ENCODE results near the gene RMDN2. TPM values are rescaled to one million over a fixed set of nuclear protein-coding genes. Genes with fewer than 3 reads are reported as not detected.

The RMDN2 gene
- total RNA-seq, 1 experiment from 2014 or later, result 3.0 TPM

DNA sequence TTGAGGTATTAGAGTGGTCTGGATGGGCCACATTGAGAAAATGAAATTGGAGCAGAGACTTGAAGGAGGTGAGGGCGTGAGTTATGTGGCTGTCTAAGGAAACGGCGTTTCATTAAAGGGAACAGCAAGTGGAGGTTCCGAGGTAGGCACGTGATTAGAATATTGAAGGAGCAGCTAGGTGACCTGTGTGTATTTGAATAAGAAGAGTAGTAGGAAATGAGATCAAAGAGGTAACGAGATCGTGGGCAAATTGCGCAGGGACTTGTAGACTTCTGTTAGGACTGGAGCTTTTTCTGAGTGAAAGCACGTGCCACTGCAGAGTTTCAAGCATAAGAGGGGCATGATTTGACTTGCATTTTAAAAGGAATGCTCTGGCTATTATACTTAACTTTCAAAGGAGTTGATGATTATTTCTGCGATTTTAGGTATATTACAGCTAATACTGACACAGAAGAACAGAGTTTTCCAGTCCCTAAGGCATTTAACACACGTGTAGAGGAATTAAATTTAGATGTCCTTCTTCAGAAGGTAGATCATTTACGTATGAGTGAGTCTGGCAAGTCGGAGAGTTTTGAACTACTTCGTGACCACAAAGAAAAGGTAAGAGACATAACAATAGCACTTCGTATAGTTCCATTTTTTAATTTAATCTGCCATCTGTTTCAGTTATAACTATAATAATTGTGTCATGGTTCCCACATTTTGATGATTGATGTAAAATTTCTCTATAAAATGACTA lies 48.7 kb downstream of the RMDN2 start:
- no peak overlapping the region for H3K4me3 Mint-ChIP-seq
- POLR2A ChIA-PET, result interaction anchor here (0.7 kb wide), 1 partner anchor 13 kb away, joined by 3 read pairs; no protein-coding TSS in a partner anchor
- H3K9me3 Mint-ChIP-seq, result peaks cover 8% of the 10 kb centered on the region
- CTCF ChIA-PET, result interaction anchor here (1.1 to 1.4 kb wide), 2 partner anchors 8 to 96 kb away, joined by 3 to 4 read pairs; no protein-coding TSS in a partner anchor
- ATAC-seq (peak; percentile 24; the same call in 1 of the 2 replicates), DNase-seq (ENCODE audit: low spot score) (no peak)
- H3K27me3 Mint-ChIP-seq (ENCODE audit: low read depth), result no peaks in the 10 kb centered on the region
- peaks cover 16% of the 10 kb centered on the region for H3K36me3 Mint-ChIP-seq
- peaks cover 14% of the 10 kb centered on the region for H3K4me1 Mint-ChIP-seq
- H3K27ac Mint-ChIP-seq, result no peak overlapping the region
- TF ChIP-seq, protein P1, sequence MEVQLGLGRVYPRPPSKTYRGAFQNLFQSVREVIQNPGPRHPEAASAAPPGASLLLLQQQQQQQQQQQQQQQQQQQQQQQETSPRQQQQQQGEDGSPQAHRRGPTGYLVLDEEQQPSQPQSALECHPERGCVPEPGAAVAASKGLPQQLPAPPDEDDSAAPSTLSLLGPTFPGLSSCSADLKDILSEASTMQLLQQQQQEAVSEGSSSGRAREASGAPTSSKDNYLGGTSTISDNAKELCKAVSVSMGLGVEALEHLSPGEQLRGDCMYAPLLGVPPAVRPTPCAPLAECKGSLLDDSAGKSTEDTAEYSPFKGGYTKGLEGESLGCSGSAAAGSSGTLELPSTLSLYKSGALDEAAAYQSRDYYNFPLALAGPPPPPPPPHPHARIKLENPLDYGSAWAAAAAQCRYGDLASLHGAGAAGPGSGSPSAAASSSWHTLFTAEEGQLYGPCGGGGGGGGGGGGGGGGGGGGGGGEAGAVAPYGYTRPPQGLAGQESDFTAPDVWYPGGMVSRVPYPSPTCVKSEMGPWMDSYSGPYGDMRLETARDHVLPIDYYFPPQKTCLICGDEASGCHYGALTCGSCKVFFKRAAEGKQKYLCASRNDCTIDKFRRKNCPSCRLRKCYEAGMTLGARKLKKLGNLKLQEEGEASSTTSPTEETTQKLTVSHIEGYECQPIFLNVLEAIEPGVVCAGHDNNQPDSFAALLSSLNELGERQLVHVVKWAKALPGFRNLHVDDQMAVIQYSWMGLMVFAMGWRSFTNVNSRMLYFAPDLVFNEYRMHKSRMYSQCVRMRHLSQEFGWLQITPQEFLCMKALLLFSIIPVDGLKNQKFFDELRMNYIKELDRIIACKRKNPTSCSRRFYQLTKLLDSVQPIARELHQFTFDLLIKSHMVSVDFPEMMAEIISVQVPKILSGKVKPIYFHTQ (CRISPR knock-in tag; IDR thresholded peaks at IDR 0.05), result no peak
- no peak for TF ChIP-seq NR3C1 (CRISPR knock-in tag; conservative IDR thresholded peaks at IDR 0.05; ENCODE audit: low read depth)
- TF ChIP-seq, protein P2, sequence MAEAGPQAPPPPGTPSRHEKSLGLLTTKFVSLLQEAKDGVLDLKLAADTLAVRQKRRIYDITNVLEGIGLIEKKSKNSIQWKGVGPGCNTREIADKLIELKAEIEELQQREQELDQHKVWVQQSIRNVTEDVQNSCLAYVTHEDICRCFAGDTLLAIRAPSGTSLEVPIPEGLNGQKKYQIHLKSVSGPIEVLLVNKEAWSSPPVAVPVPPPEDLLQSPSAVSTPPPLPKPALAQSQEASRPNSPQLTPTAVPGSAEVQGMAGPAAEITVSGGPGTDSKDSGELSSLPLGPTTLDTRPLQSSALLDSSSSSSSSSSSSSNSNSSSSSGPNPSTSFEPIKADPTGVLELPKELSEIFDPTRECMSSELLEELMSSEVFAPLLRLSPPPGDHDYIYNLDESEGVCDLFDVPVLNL (CRISPR knock-in tag; IDR thresholded peaks at IDR 0.05; ENCODE audit: borderline replicate concordance, low read depth), result no peak
- TF ChIP-seq EMX1 (CRISPR knock-in tag; IDR thresholded peaks at IDR 0.05), result no peak
- TF ChIP-seq, protein P3, sequence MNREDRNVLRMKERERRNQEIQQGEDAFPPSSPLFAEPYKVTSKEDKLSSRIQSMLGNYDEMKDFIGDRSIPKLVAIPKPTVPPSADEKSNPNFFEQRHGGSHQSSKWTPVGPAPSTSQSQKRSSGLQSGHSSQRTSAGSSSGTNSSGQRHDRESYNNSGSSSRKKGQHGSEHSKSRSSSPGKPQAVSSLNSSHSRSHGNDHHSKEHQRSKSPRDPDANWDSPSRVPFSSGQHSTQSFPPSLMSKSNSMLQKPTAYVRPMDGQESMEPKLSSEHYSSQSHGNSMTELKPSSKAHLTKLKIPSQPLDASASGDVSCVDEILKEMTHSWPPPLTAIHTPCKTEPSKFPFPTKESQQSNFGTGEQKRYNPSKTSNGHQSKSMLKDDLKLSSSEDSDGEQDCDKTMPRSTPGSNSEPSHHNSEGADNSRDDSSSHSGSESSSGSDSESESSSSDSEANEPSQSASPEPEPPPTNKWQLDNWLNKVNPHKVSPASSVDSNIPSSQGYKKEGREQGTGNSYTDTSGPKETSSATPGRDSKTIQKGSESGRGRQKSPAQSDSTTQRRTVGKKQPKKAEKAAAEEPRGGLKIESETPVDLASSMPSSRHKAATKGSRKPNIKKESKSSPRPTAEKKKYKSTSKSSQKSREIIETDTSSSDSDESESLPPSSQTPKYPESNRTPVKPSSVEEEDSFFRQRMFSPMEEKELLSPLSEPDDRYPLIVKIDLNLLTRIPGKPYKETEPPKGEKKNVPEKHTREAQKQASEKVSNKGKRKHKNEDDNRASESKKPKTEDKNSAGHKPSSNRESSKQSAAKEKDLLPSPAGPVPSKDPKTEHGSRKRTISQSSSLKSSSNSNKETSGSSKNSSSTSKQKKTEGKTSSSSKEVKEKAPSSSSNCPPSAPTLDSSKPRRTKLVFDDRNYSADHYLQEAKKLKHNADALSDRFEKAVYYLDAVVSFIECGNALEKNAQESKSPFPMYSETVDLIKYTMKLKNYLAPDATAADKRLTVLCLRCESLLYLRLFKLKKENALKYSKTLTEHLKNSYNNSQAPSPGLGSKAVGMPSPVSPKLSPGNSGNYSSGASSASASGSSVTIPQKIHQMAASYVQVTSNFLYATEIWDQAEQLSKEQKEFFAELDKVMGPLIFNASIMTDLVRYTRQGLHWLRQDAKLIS (CRISPR knock-in tag; IDR thresholded peaks at IDR 0.05; ENCODE audit: borderline replicate concordance), result no peak
- TF ChIP-seq GRHL2 (CRISPR knock-in tag; IDR thresholded peaks at IDR 0.05; ENCODE audit: insufficient replicate concordance, severe bottlenecking), result no peak
- TF ChIP-seq, protein P4, sequence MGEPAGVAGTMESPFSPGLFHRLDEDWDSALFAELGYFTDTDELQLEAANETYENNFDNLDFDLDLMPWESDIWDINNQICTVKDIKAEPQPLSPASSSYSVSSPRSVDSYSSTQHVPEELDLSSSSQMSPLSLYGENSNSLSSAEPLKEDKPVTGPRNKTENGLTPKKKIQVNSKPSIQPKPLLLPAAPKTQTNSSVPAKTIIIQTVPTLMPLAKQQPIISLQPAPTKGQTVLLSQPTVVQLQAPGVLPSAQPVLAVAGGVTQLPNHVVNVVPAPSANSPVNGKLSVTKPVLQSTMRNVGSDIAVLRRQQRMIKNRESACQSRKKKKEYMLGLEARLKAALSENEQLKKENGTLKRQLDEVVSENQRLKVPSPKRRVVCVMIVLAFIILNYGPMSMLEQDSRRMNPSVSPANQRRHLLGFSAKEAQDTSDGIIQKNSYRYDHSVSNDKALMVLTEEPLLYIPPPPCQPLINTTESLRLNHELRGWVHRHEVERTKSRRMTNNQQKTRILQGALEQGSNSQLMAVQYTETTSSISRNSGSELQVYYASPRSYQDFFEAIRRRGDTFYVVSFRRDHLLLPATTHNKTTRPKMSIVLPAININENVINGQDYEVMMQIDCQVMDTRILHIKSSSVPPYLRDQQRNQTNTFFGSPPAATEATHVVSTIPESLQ (CRISPR knock-in tag; IDR thresholded peaks at IDR 0.05), result no peak
- TF ChIP-seq TEAD1 (CRISPR knock-in tag; IDR thresholded peaks at IDR 0.05), result no peak
- TF ChIP-seq, protein P5, sequence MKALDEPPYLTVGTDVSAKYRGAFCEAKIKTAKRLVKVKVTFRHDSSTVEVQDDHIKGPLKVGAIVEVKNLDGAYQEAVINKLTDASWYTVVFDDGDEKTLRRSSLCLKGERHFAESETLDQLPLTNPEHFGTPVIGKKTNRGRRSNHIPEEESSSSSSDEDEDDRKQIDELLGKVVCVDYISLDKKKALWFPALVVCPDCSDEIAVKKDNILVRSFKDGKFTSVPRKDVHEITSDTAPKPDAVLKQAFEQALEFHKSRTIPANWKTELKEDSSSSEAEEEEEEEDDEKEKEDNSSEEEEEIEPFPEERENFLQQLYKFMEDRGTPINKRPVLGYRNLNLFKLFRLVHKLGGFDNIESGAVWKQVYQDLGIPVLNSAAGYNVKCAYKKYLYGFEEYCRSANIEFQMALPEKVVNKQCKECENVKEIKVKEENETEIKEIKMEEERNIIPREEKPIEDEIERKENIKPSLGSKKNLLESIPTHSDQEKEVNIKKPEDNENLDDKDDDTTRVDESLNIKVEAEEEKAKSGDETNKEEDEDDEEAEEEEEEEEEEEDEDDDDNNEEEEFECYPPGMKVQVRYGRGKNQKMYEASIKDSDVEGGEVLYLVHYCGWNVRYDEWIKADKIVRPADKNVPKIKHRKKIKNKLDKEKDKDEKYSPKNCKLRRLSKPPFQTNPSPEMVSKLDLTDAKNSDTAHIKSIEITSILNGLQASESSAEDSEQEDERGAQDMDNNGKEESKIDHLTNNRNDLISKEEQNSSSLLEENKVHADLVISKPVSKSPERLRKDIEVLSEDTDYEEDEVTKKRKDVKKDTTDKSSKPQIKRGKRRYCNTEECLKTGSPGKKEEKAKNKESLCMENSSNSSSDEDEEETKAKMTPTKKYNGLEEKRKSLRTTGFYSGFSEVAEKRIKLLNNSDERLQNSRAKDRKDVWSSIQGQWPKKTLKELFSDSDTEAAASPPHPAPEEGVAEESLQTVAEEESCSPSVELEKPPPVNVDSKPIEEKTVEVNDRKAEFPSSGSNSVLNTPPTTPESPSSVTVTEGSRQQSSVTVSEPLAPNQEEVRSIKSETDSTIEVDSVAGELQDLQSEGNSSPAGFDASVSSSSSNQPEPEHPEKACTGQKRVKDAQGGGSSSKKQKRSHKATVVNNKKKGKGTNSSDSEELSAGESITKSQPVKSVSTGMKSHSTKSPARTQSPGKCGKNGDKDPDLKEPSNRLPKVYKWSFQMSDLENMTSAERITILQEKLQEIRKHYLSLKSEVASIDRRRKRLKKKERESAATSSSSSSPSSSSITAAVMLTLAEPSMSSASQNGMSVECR (CRISPR knock-in tag; IDR thresholded peaks at IDR 0.05; ENCODE audit: borderline replicate concordance), result no peak
- TF ChIP-seq FOXK1 (CRISPR knock-in tag; IDR thresholded peaks at IDR 0.05), result no peak
- TF ChIP-seq NFE2L1 (CRISPR knock-in tag; IDR thresholded peaks at IDR 0.05), result no peak
- no peak for TF ChIP-seq ETV6 (CRISPR knock-in tag; IDR thresholded peaks at IDR 0.05)
- TF ChIP-seq, protein P6, sequence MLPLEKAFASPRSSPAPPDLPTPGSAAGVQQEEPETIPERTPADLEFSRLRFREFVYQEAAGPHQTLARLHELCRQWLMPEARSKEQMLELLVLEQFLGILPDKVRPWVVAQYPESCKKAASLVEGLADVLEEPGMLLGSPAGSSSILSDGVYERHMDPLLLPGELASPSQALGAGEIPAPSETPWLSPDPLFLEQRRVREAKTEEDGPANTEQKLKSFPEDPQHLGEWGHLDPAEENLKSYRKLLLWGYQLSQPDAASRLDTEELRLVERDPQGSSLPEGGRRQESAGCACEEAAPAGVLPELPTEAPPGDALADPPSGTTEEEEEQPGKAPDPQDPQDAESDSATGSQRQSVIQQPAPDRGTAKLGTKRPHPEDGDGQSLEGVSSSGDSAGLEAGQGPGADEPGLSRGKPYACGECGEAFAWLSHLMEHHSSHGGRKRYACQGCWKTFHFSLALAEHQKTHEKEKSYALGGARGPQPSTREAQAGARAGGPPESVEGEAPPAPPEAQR (CRISPR knock-in tag; IDR thresholded peaks at IDR 0.05), result no peak
- no peak for TF ChIP-seq TP53 (CRISPR knock-in tag; IDR thresholded peaks at IDR 0.05)
- no peak for TF ChIP-seq CREM (CRISPR knock-in tag; IDR thresholded peaks at IDR 0.05)
- TF ChIP-seq, protein P7, sequence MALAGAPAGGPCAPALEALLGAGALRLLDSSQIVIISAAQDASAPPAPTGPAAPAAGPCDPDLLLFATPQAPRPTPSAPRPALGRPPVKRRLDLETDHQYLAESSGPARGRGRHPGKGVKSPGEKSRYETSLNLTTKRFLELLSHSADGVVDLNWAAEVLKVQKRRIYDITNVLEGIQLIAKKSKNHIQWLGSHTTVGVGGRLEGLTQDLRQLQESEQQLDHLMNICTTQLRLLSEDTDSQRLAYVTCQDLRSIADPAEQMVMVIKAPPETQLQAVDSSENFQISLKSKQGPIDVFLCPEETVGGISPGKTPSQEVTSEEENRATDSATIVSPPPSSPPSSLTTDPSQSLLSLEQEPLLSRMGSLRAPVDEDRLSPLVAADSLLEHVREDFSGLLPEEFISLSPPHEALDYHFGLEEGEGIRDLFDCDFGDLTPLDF (CRISPR knock-in tag; IDR thresholded peaks at IDR 0.05), result no peak
- TF ChIP-seq NR1H2 (CRISPR knock-in tag; IDR thresholded peaks at IDR 0.05), result no peak
